HG03175 (cell line): Measurements from ENCODE around the gene STOM.

Experiments
- ATAC-seq: cut with Tn5 transposase; IDR thresholded peaks from one replicate; pipeline ENCODE4 v1.9.1; 2021; ENCODE audit warnings: mild to moderate bottlenecking, moderate library complexity; ENCODE audit not compliant: unreplicated experiment

The STOM gene

DNA sequence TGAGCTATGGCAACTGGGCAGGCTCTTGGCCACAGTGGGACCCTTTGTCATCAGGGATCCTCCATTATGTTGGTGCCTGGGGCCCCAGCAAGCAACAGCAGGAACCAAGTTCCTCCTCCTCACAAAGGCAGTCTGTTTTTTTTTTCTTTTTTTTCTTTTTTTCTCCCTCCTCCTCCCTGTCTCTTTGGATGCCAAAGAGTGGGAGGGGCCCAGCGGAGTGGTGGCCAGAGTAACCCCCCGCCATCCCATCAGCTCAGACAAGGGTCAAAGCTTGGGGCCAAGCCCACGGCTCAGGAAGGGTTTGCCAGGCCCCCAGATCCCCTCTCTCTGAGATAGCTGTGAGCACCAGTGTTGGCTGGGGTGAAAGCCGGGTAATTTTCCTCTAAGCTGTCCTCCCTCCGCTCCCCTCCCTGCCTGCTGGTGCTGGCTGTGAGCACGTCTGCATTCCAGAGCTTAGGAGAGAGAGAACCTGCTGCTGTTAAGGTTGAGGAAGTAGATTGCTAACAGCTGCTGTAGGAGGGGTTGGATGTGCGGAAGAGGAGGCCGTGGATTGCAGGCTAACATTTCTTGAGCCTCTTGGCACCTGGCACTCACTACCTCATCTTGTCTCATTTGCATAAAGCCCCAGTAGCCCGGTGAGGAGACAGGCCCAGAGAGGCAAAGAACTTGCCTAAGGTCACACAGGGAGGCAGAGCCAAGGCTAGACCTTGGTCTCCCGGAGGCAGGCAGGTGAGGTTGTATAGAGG is 80.9 kb downstream of the STOM start:
- ATAC-seq, result no peak
